ENCODE measurements around the gene DSE. TPM values are rescaled to one million over a fixed set of nuclear protein-coding genes. Genes with fewer than 3 reads are reported as not detected.

The DSE gene
- total RNA-seq, 4 donors from 2014 or later, result 71.2 to 129 (median 119) TPM

- TF ChIP-seq, protein P1, sequence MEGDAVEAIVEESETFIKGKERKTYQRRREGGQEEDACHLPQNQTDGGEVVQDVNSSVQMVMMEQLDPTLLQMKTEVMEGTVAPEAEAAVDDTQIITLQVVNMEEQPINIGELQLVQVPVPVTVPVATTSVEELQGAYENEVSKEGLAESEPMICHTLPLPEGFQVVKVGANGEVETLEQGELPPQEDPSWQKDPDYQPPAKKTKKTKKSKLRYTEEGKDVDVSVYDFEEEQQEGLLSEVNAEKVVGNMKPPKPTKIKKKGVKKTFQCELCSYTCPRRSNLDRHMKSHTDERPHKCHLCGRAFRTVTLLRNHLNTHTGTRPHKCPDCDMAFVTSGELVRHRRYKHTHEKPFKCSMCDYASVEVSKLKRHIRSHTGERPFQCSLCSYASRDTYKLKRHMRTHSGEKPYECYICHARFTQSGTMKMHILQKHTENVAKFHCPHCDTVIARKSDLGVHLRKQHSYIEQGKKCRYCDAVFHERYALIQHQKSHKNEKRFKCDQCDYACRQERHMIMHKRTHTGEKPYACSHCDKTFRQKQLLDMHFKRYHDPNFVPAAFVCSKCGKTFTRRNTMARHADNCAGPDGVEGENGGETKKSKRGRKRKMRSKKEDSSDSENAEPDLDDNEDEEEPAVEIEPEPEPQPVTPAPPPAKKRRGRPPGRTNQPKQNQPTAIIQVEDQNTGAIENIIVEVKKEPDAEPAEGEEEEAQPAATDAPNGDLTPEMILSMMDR (IDR thresholded peaks at IDR 0.05; ENCODE audit: low read depth), result no peak
These were observed 76.8 kb downstream of the DSE start for GRCh38 chr6:116447496-116448011.

DNA sequence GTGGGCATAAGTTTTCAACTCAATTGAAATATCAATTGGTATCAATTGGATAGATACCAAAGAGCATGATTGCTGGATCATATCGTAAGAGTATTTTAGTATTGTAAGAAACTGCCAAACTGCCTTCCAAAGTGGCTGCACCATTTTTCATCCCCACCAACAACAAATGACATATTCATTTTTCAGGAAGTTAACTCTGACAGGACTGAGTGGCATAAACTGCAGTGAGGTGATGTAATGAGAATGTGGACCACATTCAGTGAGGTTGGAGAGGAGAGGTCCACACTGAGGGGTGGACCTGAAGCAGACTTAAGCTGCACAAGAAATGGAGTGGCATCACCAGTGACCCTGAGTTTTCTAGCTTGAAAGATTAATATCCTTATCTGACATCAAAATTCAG, 78.8 kb downstream of the DSE start:
- TF ChIP-seq, protein P1 (IDR thresholded peaks at IDR 0.05; ENCODE audit: low read depth), result no peak

- TF ChIP-seq, protein P1 (IDR thresholded peaks at IDR 0.05; ENCODE audit: low read depth), result no peak
These were observed 79.5 kb downstream of the DSE start for GRCh38 chr6:116450185-116450710.

DNA sequence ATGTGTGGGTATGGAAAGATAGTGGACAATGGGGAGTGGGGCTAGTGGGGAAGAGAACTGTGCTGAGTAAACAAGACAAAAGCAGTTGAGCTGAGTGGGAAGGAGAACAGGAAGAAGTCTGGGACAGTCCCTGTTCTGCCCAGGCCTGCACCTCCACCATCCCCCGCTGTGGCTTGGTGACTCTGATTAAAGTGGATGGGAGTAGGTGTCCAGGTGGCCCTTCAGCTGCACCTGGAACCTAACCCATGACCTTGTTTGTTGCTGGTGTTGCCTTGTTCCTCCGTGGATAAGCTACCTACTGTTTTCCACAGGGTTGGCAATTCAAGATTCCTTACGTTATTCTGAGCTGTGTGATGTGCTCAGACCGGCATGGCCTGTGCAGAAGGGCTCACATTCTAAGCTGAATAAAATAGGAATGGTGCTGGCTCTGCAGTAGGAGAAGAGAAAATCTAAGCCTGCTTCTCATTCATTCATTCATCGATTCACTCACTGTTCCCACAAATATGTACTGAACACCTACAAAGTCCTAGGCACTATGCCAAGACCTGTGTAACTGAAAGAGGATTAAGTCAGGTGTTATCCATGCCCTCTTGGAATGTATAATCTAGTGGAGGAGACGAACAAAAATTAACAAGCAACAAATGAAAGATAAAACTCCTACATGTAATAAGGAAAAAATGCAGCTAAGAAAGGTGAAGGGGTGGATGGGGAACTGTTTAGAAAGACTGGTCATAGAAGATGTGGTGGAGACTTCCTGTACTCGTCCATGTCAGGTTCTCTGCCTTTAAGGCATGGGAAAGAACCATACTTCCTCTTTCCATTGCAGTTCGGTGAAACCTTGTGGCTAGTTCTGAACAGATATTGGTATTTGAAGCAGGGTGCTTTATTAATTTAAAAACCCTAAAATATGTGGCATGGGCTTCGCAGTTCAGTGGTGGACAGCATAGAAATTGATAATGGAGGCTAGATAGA, 80.3 kb downstream of the DSE start:
- TF ChIP-seq, protein P1 (IDR thresholded peaks at IDR 0.05; ENCODE audit: low read depth), result no peak

- TF ChIP-seq, protein P1 (IDR thresholded peaks at IDR 0.05; ENCODE audit: low read depth), result no peak
These were observed 81.2 kb downstream of the DSE start for GRCh38 chr6:116451916-116452315.

- TF ChIP-seq, protein P1 (IDR thresholded peaks at IDR 0.05; ENCODE audit: low read depth), result no peak
These were observed 81.8 kb downstream of the DSE start for GRCh38 chr6:116452531-116452930.

GRCh38 chr6:116456106-116456505, 85.4 kb downstream of the DSE start:
- TF ChIP-seq, protein P1 (IDR thresholded peaks at IDR 0.05; ENCODE audit: low read depth), result no peak

Measured in subcutaneous adipose tissue (tissue), 4 donors.